CD4-positive, alpha-beta T cell treated with Interferon alpha-2 for 1 hour (primary cell): Measurements from ENCODE around the gene POLR2C.
A peak's percentile ranks its signal among the peaks of the same experiment; 100 is the strongest.

ENCODE experiments used
- DNase-seq, 2 donors: peaks; one replicate each; pipeline ENCODE4 v3.0.0-alpha.2; 2020 to 2022

Gene POLR2C

DNA sequence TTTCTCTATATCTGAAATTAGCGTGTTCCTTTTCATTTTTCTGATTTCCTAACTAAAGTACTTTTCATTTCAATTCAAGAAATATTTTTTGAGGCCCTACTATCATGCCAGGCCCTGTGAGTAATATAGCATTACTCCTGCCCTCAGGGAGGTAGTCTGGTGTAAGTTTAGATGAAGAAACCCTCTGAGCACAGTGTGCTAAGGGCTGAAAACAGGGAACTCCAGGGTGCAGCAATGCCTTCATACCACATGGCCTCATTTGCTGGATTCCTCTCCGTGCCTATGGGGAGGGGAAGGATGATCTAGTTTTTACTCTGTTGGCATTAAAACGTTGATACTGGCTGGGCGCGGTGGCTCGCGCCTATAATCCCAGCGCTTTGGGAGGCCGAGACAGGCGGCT lies 10.5 kb upstream of the POLR2C start:
- no peak for DNase-seq

DNA sequence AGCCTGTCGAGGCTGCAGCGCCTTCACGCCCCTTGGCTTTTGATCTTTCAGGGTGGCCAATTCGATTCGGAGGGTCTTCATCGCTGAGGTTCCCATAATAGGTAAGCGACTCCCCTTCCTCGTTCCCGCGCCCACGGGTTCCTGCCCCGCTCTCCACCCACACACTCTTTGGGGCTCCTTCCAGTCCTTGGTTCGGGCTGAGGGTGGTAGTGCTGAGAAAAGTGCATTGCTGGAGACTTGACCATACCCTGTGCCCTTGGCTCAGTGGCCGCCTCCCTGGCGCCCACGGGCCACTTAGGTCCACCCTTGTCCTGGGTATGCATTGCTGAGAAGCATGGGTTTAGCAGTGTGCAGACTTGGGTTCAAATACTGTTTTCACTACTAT lies 491 bp downstream of the POLR2C start:
- DNase-seq, result no peak

DNA sequence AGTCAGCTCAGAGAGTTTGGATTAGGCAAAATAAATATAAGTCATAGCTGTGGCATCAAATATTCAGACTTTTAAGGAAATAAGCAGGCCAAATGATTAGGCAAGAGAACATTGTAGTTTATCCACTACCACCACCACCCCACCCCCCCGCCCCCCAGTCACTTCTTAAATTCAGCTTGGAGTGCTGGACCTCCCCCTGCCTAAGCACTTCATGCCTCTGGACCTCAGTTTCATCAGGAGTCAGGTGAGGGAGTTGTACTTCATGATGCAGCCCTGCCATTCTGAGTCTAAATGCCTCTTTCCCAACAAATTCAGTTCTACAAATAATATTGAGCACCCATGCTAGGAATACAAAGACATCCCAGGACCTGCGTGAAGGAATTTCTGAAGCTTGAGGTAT lies 2.0 kb downstream of the POLR2C start:
- no peak for DNase-seq

DNA sequence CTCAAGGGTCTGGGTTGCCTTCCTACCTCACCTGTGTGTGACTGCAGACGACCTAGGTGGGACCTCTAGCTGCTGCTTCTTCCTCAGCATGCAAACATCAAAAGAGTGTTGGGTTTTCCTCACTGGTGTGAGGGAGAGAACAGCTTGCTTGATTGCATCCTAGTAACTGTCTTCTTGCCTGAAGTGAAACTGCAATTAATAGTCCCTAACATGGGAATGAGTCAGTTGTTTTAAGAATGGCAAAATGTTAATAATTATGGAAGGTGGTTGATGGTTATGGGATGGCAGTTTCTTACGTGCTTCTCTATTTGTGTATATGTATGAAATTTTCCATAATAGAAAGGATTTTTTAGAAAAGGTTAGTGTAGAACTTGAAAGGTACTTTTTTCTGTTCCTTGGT lies 5.9 kb downstream of the POLR2C start:
- DNase-seq, result no peak

DNA sequence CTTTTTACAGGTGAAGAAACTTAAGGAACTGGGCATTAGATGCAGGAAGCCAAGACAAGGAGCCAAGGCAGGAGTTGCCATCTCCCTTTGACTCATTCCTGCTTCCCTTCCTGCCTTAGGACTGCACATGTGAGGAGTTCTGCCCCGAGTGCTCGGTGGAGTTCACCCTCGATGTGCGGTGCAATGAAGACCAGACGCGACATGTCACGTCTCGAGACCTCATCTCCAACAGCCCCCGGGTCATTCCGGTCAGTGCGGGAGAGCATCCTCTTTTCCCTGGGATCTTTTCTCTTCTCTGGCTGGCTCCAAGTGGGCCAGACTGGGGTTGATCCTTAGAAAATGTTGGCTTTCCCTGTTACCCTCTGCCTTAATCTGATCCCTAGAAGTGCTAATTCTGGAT lies 6.6 kb downstream of the POLR2C start:
- no peak for DNase-seq

DNA sequence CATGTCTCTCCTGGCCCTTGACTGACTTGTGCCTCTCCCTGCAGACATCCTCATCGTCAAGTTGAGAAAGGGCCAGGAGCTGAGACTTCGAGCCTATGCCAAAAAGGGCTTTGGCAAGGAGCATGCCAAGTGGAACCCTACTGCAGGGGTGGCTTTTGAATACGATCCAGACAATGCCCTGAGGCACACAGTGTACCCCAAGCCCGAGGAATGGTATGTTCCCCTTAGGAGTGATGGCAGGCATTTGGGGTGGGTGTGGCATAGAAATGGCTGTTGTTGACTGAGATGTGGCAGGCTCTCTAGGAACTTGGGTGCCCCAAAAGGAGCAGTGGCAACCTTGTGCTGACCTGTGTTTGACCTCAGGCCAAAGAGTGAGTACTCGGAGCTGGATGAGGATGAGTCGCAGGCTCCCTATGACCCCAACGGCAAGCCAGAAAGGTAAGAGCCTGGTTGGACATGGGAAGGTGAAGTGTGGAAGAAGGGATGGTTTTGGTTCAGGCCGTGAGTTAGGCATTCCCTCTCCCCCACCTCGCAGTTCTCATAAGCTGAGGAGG lies 7.5 kb downstream of the POLR2C start:
- DNase-seq, result no peak

DNA sequence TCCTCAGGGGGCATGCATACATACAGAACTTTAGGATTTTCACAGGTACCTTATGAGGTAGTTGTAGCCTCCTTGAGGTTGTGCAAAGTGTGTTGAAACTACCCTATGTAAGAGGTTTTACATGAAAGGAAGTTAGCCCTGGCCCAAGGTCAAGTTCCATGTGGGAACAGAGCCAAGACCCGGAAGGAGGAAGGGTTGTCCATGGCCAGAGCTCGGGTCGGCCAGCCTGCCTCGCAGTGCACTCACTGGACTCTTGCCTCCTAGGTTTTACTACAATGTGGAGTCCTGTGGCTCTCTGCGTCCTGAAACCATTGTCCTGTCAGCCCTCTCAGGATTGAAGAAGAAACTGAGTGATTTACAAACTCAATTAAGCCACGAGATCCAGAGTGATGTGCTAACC lies 8.2 kb downstream of the POLR2C start:
- no peak for DNase-seq

DNA sequence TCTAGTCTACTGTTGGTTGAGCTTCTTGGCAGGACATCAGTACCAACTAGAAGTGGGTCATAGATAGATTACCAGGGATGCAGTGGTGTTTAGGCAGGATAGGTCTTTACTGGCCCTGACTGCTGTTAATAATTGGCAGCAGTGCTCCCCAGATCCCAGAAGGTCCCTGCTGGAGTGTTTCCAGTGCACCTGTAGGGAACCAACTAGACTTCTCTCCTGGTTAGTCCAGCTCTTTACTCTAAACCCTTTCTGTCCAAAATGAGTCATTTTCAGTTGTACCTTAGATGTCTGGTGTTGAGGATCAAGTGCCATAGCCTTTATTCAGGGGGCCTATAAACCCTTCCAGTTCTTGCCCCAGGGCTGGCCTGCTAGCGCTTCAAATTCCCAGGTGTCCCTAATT lies 8.7 kb downstream of the POLR2C start:
- DNase-seq, result no peak

DNA sequence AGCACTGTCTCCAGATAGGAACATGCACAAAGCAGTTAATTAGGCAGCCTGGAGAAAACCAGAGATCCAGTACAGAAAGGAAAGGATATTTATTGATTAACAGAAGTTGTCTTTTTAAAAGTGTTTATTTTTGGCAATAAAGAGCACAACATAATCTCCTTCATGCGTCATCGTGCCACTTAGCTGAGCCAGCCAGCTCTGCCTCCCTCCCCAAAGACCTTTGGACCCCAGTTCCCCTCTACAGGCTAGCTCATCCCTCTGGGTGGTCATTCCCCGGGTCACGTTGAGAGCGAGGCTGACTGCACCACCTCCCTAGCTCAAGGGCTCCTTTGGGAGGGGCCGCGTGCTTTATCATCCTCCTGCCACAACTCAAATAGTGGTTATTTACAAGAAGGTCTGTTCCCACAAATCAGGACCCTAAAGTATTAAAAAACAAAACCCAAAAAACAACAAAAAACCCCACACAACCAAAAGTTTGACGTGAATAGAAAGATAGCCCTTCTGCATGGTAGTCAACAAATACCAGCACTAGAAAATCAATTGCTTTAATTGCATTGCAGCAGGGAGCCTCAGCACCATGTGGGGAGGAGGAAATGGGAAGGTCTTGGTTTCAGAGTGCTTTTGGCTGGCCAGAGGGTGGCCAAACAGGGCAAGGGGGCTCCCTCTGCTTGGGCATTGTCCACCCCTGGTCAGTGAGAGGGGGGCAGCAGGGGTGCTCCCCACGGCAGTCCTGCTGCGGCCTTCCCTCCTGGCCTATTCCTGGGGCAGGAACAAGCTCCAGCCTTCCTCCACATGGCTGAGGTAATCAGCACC lies 9.6 kb downstream of the POLR2C start:
- no peak for DNase-seq

DNA sequence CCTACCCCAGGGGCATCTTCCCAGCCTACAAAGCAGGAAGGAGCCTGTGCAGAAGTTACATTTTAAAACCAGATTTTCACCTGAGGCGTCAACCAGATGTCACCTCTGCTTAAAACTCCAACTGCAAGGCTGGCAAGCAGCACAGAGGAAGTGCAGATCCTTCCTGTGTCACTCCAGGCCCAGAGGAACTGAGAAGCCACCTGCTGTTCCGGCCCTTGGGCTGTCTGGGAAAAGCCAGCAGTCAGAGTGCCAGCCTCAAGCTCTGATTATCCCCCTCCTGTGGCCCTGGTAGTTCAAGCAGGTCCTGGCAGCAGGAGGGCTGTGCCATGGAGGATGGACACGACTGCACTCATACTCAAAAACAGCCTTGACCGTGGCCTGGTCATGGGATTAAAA lies 10.2 kb downstream of the POLR2C start:
- no peak for DNase-seq

DNA sequence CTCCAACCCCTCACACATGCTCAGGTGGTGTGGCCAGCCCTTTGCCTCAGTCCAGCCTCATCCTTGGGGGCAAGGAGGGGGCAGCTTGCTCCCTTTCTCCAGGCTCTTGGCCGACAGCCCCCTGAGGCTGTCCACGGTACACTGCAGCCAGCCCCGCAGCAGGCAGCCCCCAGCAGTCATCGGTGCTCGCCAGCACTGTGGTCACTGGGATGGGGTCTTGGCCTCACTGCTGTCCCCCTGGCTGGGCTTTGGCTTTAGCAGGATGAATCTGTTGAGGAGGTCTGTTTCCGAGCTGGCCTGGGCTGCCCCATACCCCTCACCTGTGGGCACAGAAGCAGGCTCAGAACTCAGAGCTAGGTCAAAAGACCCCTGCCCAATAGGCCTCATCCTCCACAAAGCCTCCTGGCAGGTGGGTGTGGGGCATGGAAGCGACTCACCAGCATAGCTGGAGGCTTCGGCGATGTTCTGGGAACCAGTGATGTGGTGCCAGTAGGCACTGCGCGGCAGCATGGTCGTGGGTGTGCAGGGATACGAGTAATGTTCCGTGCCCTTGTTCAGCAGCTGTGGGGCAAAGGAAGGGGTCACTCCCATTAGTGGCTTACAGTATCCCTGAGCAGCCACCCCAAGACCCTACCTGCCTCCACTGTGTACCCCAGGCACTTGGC lies 10.8 kb downstream of the POLR2C start:
- no peak for DNase-seq

DNA sequence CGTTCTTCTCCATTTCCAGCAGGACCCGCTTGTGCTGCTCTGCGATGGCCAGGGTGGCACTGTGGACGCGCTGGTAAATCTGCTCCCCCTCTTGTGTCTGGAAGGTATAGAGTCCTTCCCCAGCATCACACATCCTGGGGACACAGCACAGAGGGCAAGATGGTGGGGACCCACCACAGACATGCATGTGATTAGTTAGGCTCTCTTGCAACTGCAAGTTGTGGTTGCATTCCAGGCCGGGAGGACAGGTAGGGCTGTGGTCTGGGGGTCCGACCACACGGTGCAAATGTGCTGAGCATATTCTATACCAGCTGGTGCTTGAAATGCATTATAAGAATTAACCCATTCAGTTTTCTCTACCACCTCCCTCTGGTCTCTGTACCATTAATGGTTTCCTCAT lies 11.4 kb downstream of the POLR2C start:
- DNase-seq, result no peak

DNA sequence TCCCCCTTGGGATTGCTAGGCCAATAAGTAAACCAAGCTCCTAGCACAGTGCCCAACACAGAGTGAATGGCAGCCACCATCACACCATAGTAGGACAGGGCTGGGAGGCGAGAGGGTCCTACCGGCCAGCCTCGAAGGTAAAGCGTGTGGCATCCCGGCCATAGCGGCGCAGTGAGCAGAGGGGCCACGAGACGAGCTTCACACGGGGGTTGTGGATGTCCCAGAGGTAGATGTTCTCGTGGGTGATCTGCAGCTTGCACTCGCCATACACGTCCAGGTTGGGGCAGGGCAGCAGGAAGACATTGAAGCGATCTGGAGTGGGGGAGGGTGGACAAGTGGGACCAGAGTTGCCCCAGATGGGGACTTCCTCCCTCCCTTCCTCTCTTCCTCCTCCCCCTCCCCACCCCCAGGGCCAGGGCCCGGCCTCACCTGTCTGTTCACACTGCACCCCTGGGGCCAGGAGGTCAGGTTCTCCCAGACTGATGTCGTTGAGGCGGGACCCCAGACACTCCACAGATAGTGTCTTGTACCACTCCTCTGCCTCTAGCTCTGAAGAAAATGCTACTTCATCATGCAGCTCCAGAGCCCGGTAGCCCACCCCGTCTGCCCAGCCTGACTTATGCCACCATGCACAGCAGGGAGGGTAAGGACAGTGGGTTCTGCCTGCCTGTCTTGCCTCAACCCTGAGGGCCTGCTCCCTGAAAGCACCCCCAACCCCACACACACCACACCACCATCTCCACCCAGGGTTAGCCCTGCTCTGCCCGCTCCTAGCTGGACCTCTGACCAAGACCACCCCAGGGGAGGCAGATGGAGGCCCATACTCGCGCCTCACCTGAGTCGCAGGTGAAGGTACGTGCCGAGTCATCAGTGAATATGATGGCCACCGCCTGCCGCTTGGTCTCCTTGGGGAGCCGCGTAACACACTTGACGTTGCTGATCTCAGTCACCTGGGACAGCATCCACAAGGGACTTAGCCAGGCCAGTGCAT lies 12.5 kb downstream of the POLR2C start:
- DNase-seq, result no peak

DNA sequence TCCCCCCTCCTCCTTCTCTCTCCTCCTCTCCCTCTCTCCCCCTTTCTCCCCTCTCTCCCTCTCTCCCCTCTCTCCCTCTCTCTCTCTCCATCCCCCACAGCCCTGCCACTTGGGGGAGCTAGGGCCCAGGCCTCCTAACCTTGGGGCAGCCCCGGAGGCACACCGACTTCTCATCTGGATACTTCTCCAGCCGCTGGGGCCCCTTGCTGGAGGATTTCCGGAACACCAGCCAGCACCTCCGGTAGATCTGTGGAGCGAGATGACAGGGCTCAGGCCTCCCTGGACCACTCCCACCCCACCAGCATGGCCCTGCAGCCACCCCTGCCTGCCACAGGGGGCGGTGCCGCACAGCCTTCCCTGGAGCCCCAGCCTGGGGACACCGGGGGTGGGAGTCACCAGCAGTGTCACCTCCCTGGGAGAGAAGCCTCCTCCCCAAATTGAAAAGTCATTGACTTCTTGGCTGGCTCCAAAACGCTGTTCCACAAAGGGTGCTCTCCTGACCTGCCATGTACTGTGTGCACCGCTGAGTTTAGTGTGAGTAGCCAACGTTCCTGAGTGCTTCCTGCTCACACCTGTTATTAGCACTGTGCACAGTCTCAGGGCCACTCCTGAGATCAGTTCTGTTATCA lies 13.3 kb downstream of the POLR2C start:
- DNase-seq, result peak; percentile 61 to 80

DNA sequence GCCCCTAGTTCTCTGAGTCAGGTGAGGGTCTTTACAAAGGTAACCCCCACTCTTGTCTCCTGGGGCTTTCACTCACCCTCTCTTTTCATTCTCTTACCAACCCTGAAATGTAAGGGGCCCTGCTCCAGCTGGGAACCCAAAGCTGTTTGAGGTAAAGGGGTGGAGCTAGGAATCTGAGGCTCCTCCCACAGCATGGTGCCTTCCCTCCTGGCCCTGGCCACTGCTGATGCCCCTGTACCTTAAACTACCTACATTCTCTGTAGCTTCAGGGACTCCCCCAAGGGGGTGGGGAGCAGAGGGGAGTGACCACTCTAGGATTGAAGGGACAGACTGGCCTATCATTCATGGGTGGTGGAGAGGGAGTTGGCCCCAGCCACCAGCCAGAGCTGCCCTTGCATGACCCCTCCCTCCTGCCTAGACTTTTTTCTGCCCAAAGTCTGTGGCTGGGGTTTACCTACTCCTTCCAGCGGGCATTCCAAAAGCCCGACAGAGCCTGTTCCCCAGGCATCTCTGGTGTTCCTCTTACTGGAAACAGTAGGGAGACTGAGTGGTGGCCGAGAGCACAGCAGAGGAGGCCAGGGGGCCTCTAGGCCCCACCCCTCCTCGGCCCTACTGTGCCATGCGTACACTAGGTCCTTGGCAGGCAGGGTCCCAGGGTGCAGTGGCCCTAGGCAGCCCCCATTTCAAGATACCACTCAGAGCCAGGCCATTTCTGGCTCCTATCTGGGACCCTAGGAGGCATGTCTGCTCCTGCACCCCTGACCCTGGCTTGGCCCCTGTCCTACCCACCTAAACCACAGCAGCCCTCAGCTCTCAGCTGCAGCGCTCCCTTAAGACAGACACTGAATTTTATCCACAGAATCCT lies 14.3 kb downstream of the POLR2C start:
- DNase-seq, result no peak

DNA sequence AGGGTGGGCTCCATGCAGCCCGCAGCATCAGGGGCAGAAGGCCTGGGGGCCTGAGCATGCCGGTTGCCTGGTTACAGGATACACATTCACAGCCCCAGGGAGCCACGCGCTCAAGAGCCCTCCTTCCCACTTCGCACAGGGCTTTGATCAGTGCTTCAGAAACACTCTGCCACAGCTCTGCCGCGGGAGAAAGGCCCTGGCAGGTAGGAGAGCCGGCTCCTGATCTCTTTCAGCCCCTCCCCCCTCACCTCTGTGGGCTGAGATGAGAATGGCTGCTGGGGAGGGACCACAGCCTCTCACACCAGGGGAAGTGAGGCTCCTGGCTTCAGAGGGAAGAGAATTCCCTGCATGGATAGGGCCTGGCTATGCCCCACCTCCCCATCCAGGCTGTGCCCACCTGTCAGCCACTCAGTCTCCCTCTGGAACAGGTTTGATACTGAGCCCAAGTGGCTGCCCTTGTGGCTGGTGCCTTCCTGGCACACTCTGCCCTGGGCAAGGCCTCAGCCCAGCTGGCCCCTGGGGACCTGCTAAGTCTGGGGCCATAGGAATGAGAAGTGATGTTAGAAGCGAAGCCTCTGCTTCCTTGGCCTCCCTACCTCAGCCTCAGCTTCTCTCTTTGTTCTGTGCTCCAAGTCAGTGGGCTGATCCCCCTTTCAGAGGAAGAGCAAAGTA lies 15.2 kb downstream of the POLR2C start:
- DNase-seq, result no peak

DNA sequence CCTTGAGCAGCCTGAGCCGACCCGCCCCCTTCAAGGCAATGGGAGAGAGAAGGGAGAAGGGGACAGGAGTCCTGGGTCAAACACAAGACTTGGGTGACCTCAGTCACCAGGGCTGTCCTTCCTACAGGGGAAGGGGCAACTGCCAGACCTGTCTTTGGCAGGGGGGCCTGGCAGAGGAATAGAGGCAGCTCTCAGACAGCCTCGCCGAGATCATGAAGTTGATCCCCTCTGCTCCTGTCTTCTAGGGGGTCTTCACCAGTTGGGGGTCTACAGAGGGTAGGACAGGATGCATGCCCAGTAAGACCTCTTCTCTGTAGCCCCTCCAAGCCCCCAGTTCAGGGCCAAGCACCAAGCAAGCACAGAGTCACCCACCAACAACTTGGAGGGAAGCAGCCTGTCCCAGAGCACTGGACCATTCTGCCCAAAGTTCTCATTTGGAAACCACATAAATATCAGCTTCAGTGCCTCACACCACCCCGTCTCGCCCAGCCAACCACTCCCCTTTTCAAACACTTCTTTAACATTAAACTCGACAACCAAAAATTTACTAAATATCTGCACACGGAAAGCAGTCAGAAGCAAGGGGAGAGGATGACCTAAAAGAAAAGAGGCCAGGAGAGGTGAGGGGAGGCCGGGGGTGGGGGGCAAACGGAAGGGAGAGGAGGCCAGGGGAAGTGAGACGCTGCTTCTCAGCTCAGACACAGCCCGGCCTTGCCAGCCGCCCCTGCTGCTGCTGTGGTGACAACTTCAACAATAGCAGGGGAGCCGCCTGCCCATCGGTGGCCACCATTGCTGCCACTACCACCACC lies 16.1 kb downstream of the POLR2C start:
- DNase-seq, result no peak

DNA sequence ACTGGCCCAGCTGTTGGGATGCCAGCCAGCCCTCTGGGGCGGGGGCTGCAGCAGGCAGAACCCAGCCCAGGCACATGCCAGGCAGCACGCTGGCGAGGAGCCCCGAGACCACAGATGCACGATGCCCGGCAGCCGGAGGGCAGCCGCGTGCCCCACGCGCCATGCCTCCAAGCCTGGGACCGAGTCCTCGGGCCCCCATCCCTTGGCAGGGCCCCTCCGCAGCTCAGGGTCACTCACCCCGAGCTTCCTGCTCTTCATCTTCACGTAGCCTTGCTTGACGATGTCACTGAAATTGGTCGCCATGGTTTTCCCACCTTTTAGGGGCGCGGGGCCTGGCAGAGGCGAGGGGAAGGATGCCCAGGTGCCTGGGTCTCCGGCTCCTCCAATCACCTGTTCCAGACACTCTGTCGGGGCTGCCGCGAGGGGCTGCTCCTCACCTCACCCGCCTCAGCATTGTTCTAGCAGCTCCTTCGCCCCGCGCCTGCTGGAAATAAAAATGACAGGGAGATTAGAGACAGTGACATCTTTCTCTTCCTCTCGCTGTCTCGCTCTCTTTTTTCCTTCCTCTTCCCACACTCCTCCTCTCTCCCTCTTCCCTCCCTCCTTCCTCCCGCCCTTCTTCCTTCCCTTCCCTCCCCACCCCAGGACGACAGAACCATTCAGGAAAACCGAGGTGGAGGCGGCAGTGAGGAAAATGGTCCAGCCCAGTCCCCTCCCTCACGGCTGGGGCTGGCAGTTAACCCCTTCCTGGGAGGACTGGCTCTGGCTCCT lies 16.9 kb downstream of the POLR2C start:
- DNase-seq, result no peak
